CD4-positive, CD25-positive, alpha-beta regulatory T cell (primary cell): ENCODE measurements around the gene PRSS27. TPM values are rescaled to one million over a fixed set of nuclear protein-coding genes. Genes with fewer than 3 reads are reported as not detected.
"Not testable (repeated sequence)": the region's sequence is repeated elsewhere in the genome, so short reads cannot be mapped to it uniquely, and the experiment has no call there.

Experiments used
- ATAC-seq, 2 donors: fragments of 150-1000 bp; cut with Tn5 transposase; one replicate each; pipeline ENCODE4 v1.10.0; 2021; ENCODE audit warnings: low read depth in 2 of 2, moderate number of reproducible peaks in 2 of 2, moderate library complexity in 1 of 2
- DNase-seq, 3 donors: peaks; one replicate each; pipeline versions ENCODE4 v3.0.0 to v3.0.0-alpha.2; 2012 to 2022; ENCODE audit warnings: mixed read lengths in 1 of 3
- H3K27ac ChIP-seq: one replicate; pipeline ENCODE4 v1.7.0; 2013; ENCODE audit warnings: mild to moderate bottlenecking, low read length; ENCODE audit not compliant: insufficient read depth, poor library complexity, severe bottlenecking
- H3K27me3 ChIP-seq: one replicate; pipeline ENCODE4 v1.7.0; 2013; ENCODE audit warnings: low read length; ENCODE audit not compliant: control insufficient read depth, insufficient read depth
- H3K36me3 ChIP-seq: one replicate; pipeline ENCODE4 v1.7.0; 2013; ENCODE audit warnings: mild to moderate bottlenecking, low read length, moderate library complexity; ENCODE audit not compliant: control insufficient read depth, insufficient read depth
- H3K4me1 ChIP-seq: 2 replicates; pipeline ENCODE4 v1.7.0; 2013; ENCODE audit warnings: mild to moderate bottlenecking, low read length; ENCODE audit not compliant: insufficient read depth, control insufficient read depth, poor library complexity, severe bottlenecking
- H3K4me3 ChIP-seq: one replicate; pipeline ENCODE4 v1.7.0; 2013; ENCODE audit warnings: low read depth, mild to moderate bottlenecking, low read length, moderate library complexity
- H3K9me3 ChIP-seq, 2 experiments: 1 replicate in 1 of 2; 2 replicates in 1 of 2; pipeline ENCODE4 v1.7.0; 2013; ENCODE audit warnings: low read length in 2 of 2, mild to moderate bottlenecking in 1 of 2, moderate library complexity in 1 of 2; ENCODE audit not compliant: control insufficient read depth in 2 of 2
- H3K27ac Mint-ChIP-seq, 3 donors: one replicate each; pipeline ENCODE4 v1.8.0; 2020 to 2022; ENCODE audit warnings: mild to moderate bottlenecking in 3 of 3, mixed read lengths in 3 of 3, moderate library complexity in 2 of 3
- H3K27me3 Mint-ChIP-seq: one replicate; pipeline ENCODE4 v1.8.0; 2022; ENCODE audit warnings: mild to moderate bottlenecking, mixed read lengths
- H3K36me3 Mint-ChIP-seq: one replicate; pipeline ENCODE4 v1.8.0; 2020; ENCODE audit warnings: mixed read lengths
- H3K4me1 Mint-ChIP-seq, 4 donors: one replicate each; pipeline ENCODE4 v1.8.0; 2020 to 2022; ENCODE audit warnings: mixed read lengths in 4 of 4, mild to moderate bottlenecking in 1 of 4
- H3K4me3 Mint-ChIP-seq, 4 donors: one replicate each; pipeline ENCODE4 v1.8.0; 2020 to 2022; ENCODE audit warnings: mild to moderate bottlenecking in 4 of 4, mixed read lengths in 4 of 4, moderate library complexity in 3 of 4
- H3K9me3 Mint-ChIP-seq, 7 donors: one replicate each; pipeline ENCODE4 v1.8.0; 2020 to 2022; ENCODE audit warnings: mixed read lengths in 7 of 7, mild to moderate bottlenecking in 3 of 7, moderate library complexity in 2 of 7
- polyA plus RNA-seq, 4 donors: library from polyadenylated mRNA; unstranded; fragments of 300-500 nt; fragmentation: Illumina TruSeq; gene quantifications; one replicate each; pipeline ENCODE4 v1.2.3, GENCODE V29; 2021
- total RNA-seq: library from RNA; stranded (reverse); gene quantifications from one replicate; pipeline ENCODE4 v1.2.3, GENCODE V29; 2022

Gene PRSS27
- total and polyA plus RNA-seq, 5 donors from 2014 or later: 0.13 to 0.81 (median 0.14) TPM; not detected in 2

GRCh38 chr16:2675714-2676113 lies 44.3 kb downstream of the PRSS27 start:
- Mint-ChIP-seq H3K4me3 (peak overlapping the region in 2 of 4 donors; percentile 15 to 95), H3K27me3 (no peaks in the 10 kb centered on the region), H3K36me3 (no peaks in the 10 kb centered on the region), H3K9me3 (no peaks in the 10 kb centered on the region), H3K27ac (no peak overlapping the region), H3K4me1 (peaks cover 0 to 19% (median 4%) of the 10 kb centered on the region in 4 donors)
- Histone ChIP-seq H3K4me1 (peaks cover 15% of the 10 kb centered on the region), H3K4me3 (no peak overlapping the region), H3K36me3 (no peaks in the 10 kb centered on the region), H3K9me3 (no peaks in the 10 kb centered on the region), H3K27me3 (no peaks in the 10 kb centered on the region), H3K27ac (no peak overlapping the region)
- ATAC-seq (no peak), DNase-seq (no peak)

DNA sequence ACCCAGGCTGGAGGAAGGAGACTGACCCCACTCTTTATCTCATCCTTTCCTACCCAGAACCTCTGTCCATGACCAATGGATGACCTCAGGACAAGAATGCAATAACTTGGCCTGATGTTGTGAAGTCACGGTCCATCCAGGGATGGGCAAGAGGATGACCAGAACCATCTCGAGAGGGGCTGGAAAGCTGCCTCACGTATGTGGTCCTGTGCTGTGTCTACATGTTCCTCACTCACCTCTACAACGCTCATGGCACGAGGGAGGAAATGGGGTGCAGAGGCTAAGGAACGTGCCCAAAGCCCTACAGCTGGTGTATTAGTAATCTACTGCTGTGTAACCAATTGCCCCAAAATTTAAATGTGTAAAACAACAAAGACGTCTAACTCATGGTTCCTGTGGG lies 45.0 kb downstream of the PRSS27 start:
- no peak overlapping the region for H3K27ac Mint-ChIP-seq
- no peaks in the 10 kb centered on the region for H3K27me3 ChIP-seq
- no peaks in the 10 kb centered on the region for H3K9me3 Mint-ChIP-seq
- H3K9me3 ChIP-seq: no peaks in the 10 kb centered on the region
- H3K27ac ChIP-seq: no peak overlapping the region
- no peaks in the 10 kb centered on the region for H3K27me3 Mint-ChIP-seq
- H3K4me3 ChIP-seq: no peak overlapping the region
- no peaks in the 10 kb centered on the region for H3K36me3 Mint-ChIP-seq
- peak overlapping the region in 3 of 4 donors; percentile 59 to 95 (median 86) for H3K4me3 Mint-ChIP-seq
- H3K36me3 ChIP-seq: no peaks in the 10 kb centered on the region
- peaks cover 4 to 26% (median 7%) of the 10 kb centered on the region in 4 donors for H3K4me1 Mint-ChIP-seq
- H3K4me1 ChIP-seq: peaks cover 15% of the 10 kb centered on the region
- no peak for ATAC-seq
- no peak for DNase-seq

GRCh38 chr16:2673066-2673999 lies 46.7 kb downstream of the PRSS27 start:
- Mint-ChIP-seq H3K9me3 (no peaks in the 10 kb centered on the region), H3K27me3 (no peaks in the 10 kb centered on the region), H3K4me3 (peak overlapping the region; percentile 86 to 95 (median 90)), H3K36me3 (peaks cover 7% of the 10 kb centered on the region), H3K4me1 (peaks cover 7 to 38% (median 13%) of the 10 kb centered on the region in 4 donors), H3K27ac (peak overlapping the region; percentile 9 to 69 (median 29))
- Histone ChIP-seq H3K27ac (peak overlapping the region; percentile 80), H3K4me3 (peak overlapping the region; percentile 91), H3K9me3 (no peaks in the 10 kb centered on the region), H3K4me1 (peaks cover 21% of the 10 kb centered on the region), H3K36me3 (peaks cover 5% of the 10 kb centered on the region), H3K27me3 (no peaks in the 10 kb centered on the region)
- ATAC-seq (peak; percentile 94 to 96), DNase-seq (peak; percentile 94 to 97 (median 97))

DNA sequence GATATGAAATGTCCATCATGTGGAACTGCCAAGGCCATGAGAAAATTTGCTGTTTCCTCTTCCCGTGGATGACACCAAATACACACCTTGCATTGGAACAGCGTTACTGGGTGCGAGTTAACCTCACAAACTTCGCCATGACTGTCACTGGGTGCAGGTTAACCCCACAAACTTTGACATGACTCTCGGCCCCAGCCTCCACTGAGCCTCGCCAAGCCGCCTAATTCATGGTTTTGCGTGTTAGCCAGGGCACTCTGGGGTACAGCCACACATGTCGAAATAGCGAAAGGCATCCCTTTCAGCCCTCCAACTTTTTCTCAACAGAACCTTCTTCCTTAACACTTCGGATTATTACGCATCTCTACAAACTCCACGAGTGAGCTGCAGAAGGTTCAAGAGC lies 48.3 kb downstream of the PRSS27 start:
- H3K36me3 Mint-ChIP-seq: peaks cover 12% of the 10 kb centered on the region
- H3K27me3 Mint-ChIP-seq: no peaks in the 10 kb centered on the region
- Histone ChIP-seq H3K4me1 (peaks cover 21% of the 10 kb centered on the region), H3K36me3 (peaks cover 5% of the 10 kb centered on the region), H3K9me3 (no peaks in the 10 kb centered on the region), H3K27me3 (no peaks in the 10 kb centered on the region), H3K27ac (peak overlapping the region; percentile 2), H3K4me3 (no peak overlapping the region)
- peak overlapping the region; percentile 54 to 85 (median 82) for H3K4me3 Mint-ChIP-seq
- ATAC-seq: no peak
- H3K27ac Mint-ChIP-seq: peak overlapping the region in 1 of 3 donors; percentile 38
- DNase-seq: no peak
- no peaks in the 10 kb centered on the region for H3K9me3 Mint-ChIP-seq
- H3K4me1 Mint-ChIP-seq: peaks cover 7 to 38% (median 13%) of the 10 kb centered on the region in 4 donors

DNA sequence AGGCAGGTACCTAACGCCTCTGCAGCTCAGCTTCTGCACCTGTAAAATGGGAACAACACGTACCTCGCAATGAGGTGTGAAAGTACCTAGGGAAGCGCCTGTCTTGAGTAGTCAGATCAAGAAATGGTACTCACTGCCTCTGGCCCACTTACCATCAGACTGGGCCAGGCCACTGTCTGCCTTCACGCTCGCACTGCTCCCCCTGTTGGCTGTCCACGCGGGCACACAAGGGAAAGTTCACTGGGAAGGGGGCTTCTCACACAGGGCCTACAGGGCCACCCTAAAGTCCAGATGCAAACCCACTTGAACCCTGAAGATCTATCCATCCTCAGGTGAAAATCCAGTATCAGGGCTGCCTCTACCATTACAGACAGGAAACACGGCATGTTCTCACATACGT lies 48.8 kb downstream of the PRSS27 start:
- H3K27ac Mint-ChIP-seq, H3K9me3 ChIP-seq, H3K27me3 ChIP-seq, H3K36me3 ChIP-seq, ATAC-seq, H3K27me3 Mint-ChIP-seq, H3K9me3 Mint-ChIP-seq, H3K4me3 ChIP-seq, H3K27ac ChIP-seq: not testable (repeated sequence)
- DNase-seq: peak in 1 of 3 donors; percentile 26
- Mint-ChIP-seq H3K4me3 (peak overlapping the region in 2 of 4 donors; percentile 26 to 83), H3K4me1 (peaks cover 7 to 38% (median 13%) of the 10 kb centered on the region in 4 donors), H3K36me3 (peaks cover 16% of the 10 kb centered on the region)
- H3K4me1 ChIP-seq: peaks cover 21% of the 10 kb centered on the region

- not testable (repeated sequence) for ATAC-seq, H3K9me3 Mint-ChIP-seq, H3K36me3 ChIP-seq, H3K9me3 ChIP-seq, H3K27me3 ChIP-seq, H3K27me3 Mint-ChIP-seq, H3K27ac ChIP-seq, H3K4me3 ChIP-seq
- Mint-ChIP-seq H3K4me3 (peak overlapping the region; percentile 55 to 80 (median 74)), H3K36me3 (peaks cover 18% of the 10 kb centered on the region), H3K27ac (peak overlapping the region in 2 of 3 donors; percentile 68 to 88), H3K4me1 (peaks cover 7 to 40% (median 13%) of the 10 kb centered on the region in 4 donors)
- DNase-seq: peak; percentile 35 to 61 (median 55)
- peaks cover 21% of the 10 kb centered on the region for H3K4me1 ChIP-seq
These were observed 50.0 kb downstream of the PRSS27 start for GRCh38 chr16:2670017-2670416.

DNA sequence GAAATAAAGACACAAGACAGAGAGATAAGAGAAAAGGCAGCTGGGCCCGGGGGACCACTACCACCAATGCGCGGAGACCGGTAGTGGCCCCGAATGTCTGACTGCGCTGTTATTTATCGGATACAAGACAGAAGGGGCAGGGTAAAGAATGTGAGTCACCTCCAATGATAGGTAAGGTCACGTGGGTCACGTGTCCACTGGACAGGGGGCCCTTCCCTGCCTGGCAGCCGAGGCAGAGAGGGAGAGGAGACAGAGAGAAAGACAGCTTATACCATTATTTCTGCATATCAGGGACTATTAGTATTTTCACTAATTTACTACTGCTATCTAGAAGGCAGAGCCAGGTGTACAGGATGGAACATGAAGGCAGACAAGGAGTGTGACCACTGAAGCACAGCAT lies 50.4 kb downstream of the PRSS27 start:
- H3K4me3 Mint-ChIP-seq: peak overlapping the region in 3 of 4 donors; percentile 9 to 56 (median 35)
- H3K27me3 Mint-ChIP-seq, H3K4me3 ChIP-seq, ATAC-seq, H3K9me3 Mint-ChIP-seq, DNase-seq, H3K27ac ChIP-seq, H3K9me3 ChIP-seq, H3K36me3 ChIP-seq, H3K27me3 ChIP-seq: not testable (repeated sequence)
- H3K4me1 ChIP-seq: peaks cover 21% of the 10 kb centered on the region
- H3K27ac Mint-ChIP-seq: peak overlapping the region in 2 of 3 donors; percentile 68 to 88
- peaks cover 18% of the 10 kb centered on the region for H3K36me3 Mint-ChIP-seq
- H3K4me1 Mint-ChIP-seq: peaks cover 8 to 40% (median 13%) of the 10 kb centered on the region in 4 donors
